CD4-positive, CD25-positive, alpha-beta regulatory T cell (primary cell): ENCODE measurements around the gene SH2D1B. TPM values are rescaled to one million over a fixed set of nuclear protein-coding genes. Genes with fewer than 3 reads are reported as not detected.

Experiments used
- ATAC-seq, 2 donors: fragments of 150-1000 bp; cut with Tn5 transposase; one replicate each; pipeline ENCODE4 v1.10.0; 2021; ENCODE audit warnings: low read depth in 2 of 2, moderate number of reproducible peaks in 2 of 2, moderate library complexity in 1 of 2
- DNase-seq, 3 donors: peaks; one replicate each; pipeline versions ENCODE4 v3.0.0 to v3.0.0-alpha.2; 2012 to 2022; ENCODE audit warnings: mixed read lengths in 1 of 3
- H3K27ac ChIP-seq: one replicate; pipeline ENCODE4 v1.7.0; 2013; ENCODE audit warnings: mild to moderate bottlenecking, low read length; ENCODE audit not compliant: insufficient read depth, poor library complexity, severe bottlenecking
- H3K27me3 ChIP-seq: one replicate; pipeline ENCODE4 v1.7.0; 2013; ENCODE audit warnings: low read length; ENCODE audit not compliant: control insufficient read depth, insufficient read depth
- H3K36me3 ChIP-seq: one replicate; pipeline ENCODE4 v1.7.0; 2013; ENCODE audit warnings: mild to moderate bottlenecking, low read length, moderate library complexity; ENCODE audit not compliant: control insufficient read depth, insufficient read depth
- H3K4me1 ChIP-seq: 2 replicates; pipeline ENCODE4 v1.7.0; 2013; ENCODE audit warnings: mild to moderate bottlenecking, low read length; ENCODE audit not compliant: insufficient read depth, control insufficient read depth, poor library complexity, severe bottlenecking
- H3K4me3 ChIP-seq: one replicate; pipeline ENCODE4 v1.7.0; 2013; ENCODE audit warnings: low read depth, mild to moderate bottlenecking, low read length, moderate library complexity
- H3K9me3 ChIP-seq, 2 experiments: 1 replicate in 1 of 2; 2 replicates in 1 of 2; pipeline ENCODE4 v1.7.0; 2013; ENCODE audit warnings: low read length in 2 of 2, mild to moderate bottlenecking in 1 of 2, moderate library complexity in 1 of 2; ENCODE audit not compliant: control insufficient read depth in 2 of 2
- H3K27ac Mint-ChIP-seq, 3 donors: one replicate each; pipeline ENCODE4 v1.8.0; 2020 to 2022; ENCODE audit warnings: mild to moderate bottlenecking in 3 of 3, mixed read lengths in 3 of 3, moderate library complexity in 2 of 3
- H3K27me3 Mint-ChIP-seq: one replicate; pipeline ENCODE4 v1.8.0; 2022; ENCODE audit warnings: mild to moderate bottlenecking, mixed read lengths
- H3K36me3 Mint-ChIP-seq: one replicate; pipeline ENCODE4 v1.8.0; 2020; ENCODE audit warnings: mixed read lengths
- H3K4me1 Mint-ChIP-seq, 4 donors: one replicate each; pipeline ENCODE4 v1.8.0; 2020 to 2022; ENCODE audit warnings: mixed read lengths in 4 of 4, mild to moderate bottlenecking in 1 of 4
- H3K4me3 Mint-ChIP-seq, 4 donors: one replicate each; pipeline ENCODE4 v1.8.0; 2020 to 2022; ENCODE audit warnings: mild to moderate bottlenecking in 4 of 4, mixed read lengths in 4 of 4, moderate library complexity in 3 of 4
- H3K9me3 Mint-ChIP-seq, 7 donors: one replicate each; pipeline ENCODE4 v1.8.0; 2020 to 2022; ENCODE audit warnings: mixed read lengths in 7 of 7, mild to moderate bottlenecking in 3 of 7, moderate library complexity in 2 of 7
- polyA plus RNA-seq, 4 donors: library from polyadenylated mRNA; unstranded; fragments of 300-500 nt; fragmentation: Illumina TruSeq; gene quantifications; one replicate each; pipeline ENCODE4 v1.2.3, GENCODE V29; 2021
- total RNA-seq: library from RNA; stranded (reverse); gene quantifications from one replicate; pipeline ENCODE4 v1.2.3, GENCODE V29; 2022

SH2D1B gene
- total and polyA plus RNA-seq, 5 donors from 2014 or later, result 0.12 to 0.37 (median 0.19) TPM; not detected in 2

GRCh38 chr1:162389021-162389818 lies 22.7 kb downstream of the SH2D1B start:
- H3K27ac Mint-ChIP-seq, result peak overlapping the region in 1 of 3 donors; percentile 16
- H3K9me3 Mint-ChIP-seq, result no peaks in the 10 kb centered on the region
- DNase-seq (no peak), ATAC-seq (no peak)
- H3K36me3 Mint-ChIP-seq, result no peaks in the 10 kb centered on the region
- no peaks in the 10 kb centered on the region for H3K9me3 ChIP-seq
- H3K27me3 Mint-ChIP-seq, result peaks cover 11% of the 10 kb centered on the region
- no peaks in the 10 kb centered on the region for H3K36me3 ChIP-seq
- peaks cover 0 to 5% (median 0%) of the 10 kb centered on the region in 4 donors for H3K4me1 Mint-ChIP-seq
- no peak overlapping the region for H3K27ac ChIP-seq
- H3K4me3 ChIP-seq, result no peak overlapping the region
- no peak overlapping the region for H3K4me3 Mint-ChIP-seq
- H3K27me3 ChIP-seq, result no peaks in the 10 kb centered on the region
- no peaks in the 10 kb centered on the region for H3K4me1 ChIP-seq

- Histone ChIP-seq H3K4me3 (no peak overlapping the region), H3K4me1 (no peaks in the 10 kb centered on the region), H3K27me3 (no peaks in the 10 kb centered on the region), H3K36me3 (no peaks in the 10 kb centered on the region), H3K27ac (no peak overlapping the region), H3K9me3 (no peaks in the 10 kb centered on the region)
- H3K9me3 Mint-ChIP-seq, result no peaks in the 10 kb centered on the region
- H3K36me3 Mint-ChIP-seq, result no peaks in the 10 kb centered on the region
- peaks cover 11% of the 10 kb centered on the region for H3K27me3 Mint-ChIP-seq
- ATAC-seq (no peak), DNase-seq (no peak)
- no peak overlapping the region for H3K27ac Mint-ChIP-seq
- peaks cover 0 to 5% (median 0%) of the 10 kb centered on the region in 4 donors for H3K4me1 Mint-ChIP-seq
- no peak overlapping the region for H3K4me3 Mint-ChIP-seq
These were observed 23.3 kb downstream of the SH2D1B start for GRCh38 chr1:162388615-162389014.

- peaks cover 0 to 5% (median 0%) of the 10 kb centered on the region in 4 donors for H3K4me1 Mint-ChIP-seq
- no peaks in the 10 kb centered on the region for H3K9me3 ChIP-seq
- peaks cover 11% of the 10 kb centered on the region for H3K27me3 Mint-ChIP-seq
- no peak overlapping the region for H3K4me3 ChIP-seq
- H3K4me1 ChIP-seq, result no peaks in the 10 kb centered on the region
- no peaks in the 10 kb centered on the region for H3K27me3 ChIP-seq
- no peak overlapping the region for H3K27ac ChIP-seq
- H3K36me3 ChIP-seq, result no peaks in the 10 kb centered on the region
- ATAC-seq (no peak), DNase-seq (no peak)
- no peaks in the 10 kb centered on the region for H3K9me3 Mint-ChIP-seq
- H3K4me3 Mint-ChIP-seq, result no peak overlapping the region
- H3K36me3 Mint-ChIP-seq, result no peaks in the 10 kb centered on the region
- no peak overlapping the region for H3K27ac Mint-ChIP-seq
These were observed 23.8 kb downstream of the SH2D1B start for GRCh38 chr1:162388083-162388594.

- H3K4me3 ChIP-seq, result no peak overlapping the region
- H3K9me3 Mint-ChIP-seq, result no peaks in the 10 kb centered on the region
- no peaks in the 10 kb centered on the region for H3K36me3 Mint-ChIP-seq
- H3K27ac ChIP-seq, result no peak overlapping the region
- H3K9me3 ChIP-seq, result no peaks in the 10 kb centered on the region
- peaks cover 0 to 5% (median 0%) of the 10 kb centered on the region in 4 donors for H3K4me1 Mint-ChIP-seq
- H3K27me3 Mint-ChIP-seq, result peaks cover 11% of the 10 kb centered on the region
- no peaks in the 10 kb centered on the region for H3K27me3 ChIP-seq
- ATAC-seq (no peak), DNase-seq (no peak)
- no peaks in the 10 kb centered on the region for H3K36me3 ChIP-seq
- no peaks in the 10 kb centered on the region for H3K4me1 ChIP-seq
- no peak overlapping the region for H3K27ac Mint-ChIP-seq
- H3K4me3 Mint-ChIP-seq, result no peak overlapping the region
These were observed 24.5 kb downstream of the SH2D1B start for GRCh38 chr1:162387226-162388082.

- Mint-ChIP-seq H3K27me3 (peaks cover 6% of the 10 kb centered on the region), H3K27ac (no peak overlapping the region), H3K4me1 (no peaks in the 10 kb centered on the region), H3K36me3 (no peaks in the 10 kb centered on the region), H3K9me3 (no peaks in the 10 kb centered on the region), H3K4me3 (no peak overlapping the region)
- Histone ChIP-seq H3K27me3 (no peaks in the 10 kb centered on the region), H3K4me3 (no peak overlapping the region), H3K9me3 (no peaks in the 10 kb centered on the region), H3K36me3 (no peaks in the 10 kb centered on the region), H3K27ac (no peak overlapping the region), H3K4me1 (no peaks in the 10 kb centered on the region)
- ATAC-seq (no peak), DNase-seq (no peak)
These were observed 25.4 kb downstream of the SH2D1B start for GRCh38 chr1:162386292-162387225.

- H3K4me3 ChIP-seq, result no peak overlapping the region
- no peak for ATAC-seq
These were observed 26.2 kb downstream of the SH2D1B start for GRCh38 chr1:162385702-162386101.

GRCh38 chr1:162385280-162385623 lies 26.7 kb downstream of the SH2D1B start:
- no peaks in the 10 kb centered on the region for H3K27me3 ChIP-seq
- ATAC-seq, result no peak
- Mint-ChIP-seq H3K4me1 (no peaks in the 10 kb centered on the region), H3K36me3 (no peaks in the 10 kb centered on the region), H3K4me3 (no peak overlapping the region), H3K9me3 (no peaks in the 10 kb centered on the region), H3K27ac (no peak overlapping the region), H3K27me3 (peaks cover 6% of the 10 kb centered on the region)
- no peaks in the 10 kb centered on the region for H3K36me3 ChIP-seq
- H3K4me3 ChIP-seq, result no peak overlapping the region
- no peak for DNase-seq
- no peak overlapping the region for H3K27ac ChIP-seq
- H3K9me3 ChIP-seq, result no peaks in the 10 kb centered on the region
- no peaks in the 10 kb centered on the region for H3K4me1 ChIP-seq

More at GRCh38 chr1:162385702-162386101, 26.2 kb downstream of the SH2D1B start:
- peaks cover 6% of the 10 kb centered on the region for H3K27me3 Mint-ChIP-seq
- no peak overlapping the region for H3K27ac ChIP-seq
- H3K4me3 Mint-ChIP-seq, result no peak overlapping the region
- no peaks in the 10 kb centered on the region for H3K9me3 ChIP-seq
- H3K36me3 Mint-ChIP-seq, result no peaks in the 10 kb centered on the region
- no peaks in the 10 kb centered on the region for H3K4me1 ChIP-seq
- no peak overlapping the region for H3K27ac Mint-ChIP-seq
- H3K36me3 ChIP-seq, result no peaks in the 10 kb centered on the region
- no peak for DNase-seq
- no peaks in the 10 kb centered on the region for H3K4me1 Mint-ChIP-seq
- H3K27me3 ChIP-seq, result no peaks in the 10 kb centered on the region
- H3K9me3 Mint-ChIP-seq, result no peaks in the 10 kb centered on the region
